ENCODE measurements around the gene EFHC2.

GRCh38 chrX:44330227-44330626, 13.2 kb downstream of the EFHC2 start:
- no peak for TF ChIP-seq POLR2A (IDR thresholded peaks at IDR 0.05; ENCODE audit: low read depth, low read length)
- no peak for TF ChIP-seq EP300 (IDR thresholded peaks at IDR 0.05; ENCODE audit: borderline replicate concordance in 1 of 2, control insufficient read depth in 1 of 2, low read depth in 2 of 2, low read length in 2 of 2)
- TF ChIP-seq TAF1 (IDR thresholded peaks at IDR 0.05; ENCODE audit: borderline replicate concordance, low read depth, low read length), result no peak
- TF ChIP-seq ZZZ3 (IDR thresholded peaks at IDR 0.05; ENCODE audit: control insufficient read depth, insufficient read length, low read depth), result no peak
- no peak for TF ChIP-seq REST (IDR thresholded peaks at IDR 0.05; ENCODE audit: low read depth, low read length)
- TF ChIP-seq POLR2AphosphoS5 (IDR thresholded peaks at IDR 0.05; ENCODE audit: low read length), result no peak
- no peak for TF ChIP-seq GATAD2B (conservative IDR thresholded peaks at IDR 0.05; ENCODE audit: low read depth)
- no peak for TF ChIP-seq ZBTB33 (IDR thresholded peaks at IDR 0.05)
- no peak for TF ChIP-seq CTCF (IDR thresholded peaks at IDR 0.05 in 2 of 3, conservative IDR thresholded peaks at IDR 0.05 in 1 of 3; ENCODE audit: control insufficient read depth in 2 of 3, extremely low read depth in 1 of 3, insufficient read depth in 1 of 3, low read depth in 3 of 3, low read length in 3 of 3)
- TF ChIP-seq USF2 (IDR thresholded peaks at IDR 0.05; ENCODE audit: borderline replicate concordance, low read depth, low read length), result no peak
- TF ChIP-seq EZH2 (IDR thresholded peaks at IDR 0.05; ENCODE audit: borderline replicate concordance, control insufficient read depth, low read depth, low read length), result no peak
- TF ChIP-seq E2F8 (IDR thresholded peaks at IDR 0.05; ENCODE audit: low read depth, partially characterized antibody), result no peak
- TF ChIP-seq NFYB (IDR thresholded peaks at IDR 0.05; ENCODE audit: insufficient read depth, low read depth, low read length), result no peak
- TF ChIP-seq MAX (IDR thresholded peaks at IDR 0.05; ENCODE audit: low read depth, low read length), result no peak

Data from GM12878 (cell line).